ENCODE data around the gene RTL9. TPM values are rescaled to one million over a fixed set of nuclear protein-coding genes. Genes with fewer than 3 reads are reported as not detected.
"Not testable (repeated sequence)": the region's sequence is repeated elsewhere in the genome, so short reads cannot be mapped to it uniquely, and the experiment has no call there.

RTL9 gene
- total RNA-seq, 1 donor from 2014 or later = not detected

DNA sequence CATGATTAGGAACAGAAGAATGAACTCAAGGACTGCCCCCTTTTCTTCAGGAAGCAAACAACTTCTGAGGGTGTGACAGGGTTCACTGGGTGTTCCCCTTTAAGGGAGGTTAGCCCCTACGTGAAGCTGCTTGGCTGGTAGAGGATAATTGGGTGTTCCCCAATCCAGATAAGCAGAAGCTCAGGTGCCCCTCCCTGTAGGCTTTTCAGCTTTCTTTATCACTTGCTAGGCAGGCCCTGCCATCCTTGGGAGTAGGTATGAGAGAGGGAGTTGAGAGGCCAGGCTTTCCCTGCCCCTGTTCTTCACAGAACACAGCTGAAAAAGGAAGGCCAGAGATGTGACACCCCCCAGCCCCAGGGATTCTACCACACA, 44.2 kb downstream of the RTL9 start:
- Mint-ChIP-seq H3K36me3 (ENCODE audit: low read depth, unreplicated experiment) (no peaks in the 10 kb centered on the region), H3K27me3 (ENCODE audit: unreplicated experiment) (no peaks in the 10 kb centered on the region), H3K27ac (ENCODE audit: unreplicated experiment) (no peak overlapping the region), H3K9me3 (ENCODE audit: unreplicated experiment) (no peaks in the 10 kb centered on the region), H3K4me3 (ENCODE audit: unreplicated experiment) (no peak overlapping the region), H3K4me1 (ENCODE audit: unreplicated experiment) (no peaks in the 10 kb centered on the region)
- DNase-seq (ENCODE audit: low spot score) = no peak
- TF ChIP-seq, protein P1, sequence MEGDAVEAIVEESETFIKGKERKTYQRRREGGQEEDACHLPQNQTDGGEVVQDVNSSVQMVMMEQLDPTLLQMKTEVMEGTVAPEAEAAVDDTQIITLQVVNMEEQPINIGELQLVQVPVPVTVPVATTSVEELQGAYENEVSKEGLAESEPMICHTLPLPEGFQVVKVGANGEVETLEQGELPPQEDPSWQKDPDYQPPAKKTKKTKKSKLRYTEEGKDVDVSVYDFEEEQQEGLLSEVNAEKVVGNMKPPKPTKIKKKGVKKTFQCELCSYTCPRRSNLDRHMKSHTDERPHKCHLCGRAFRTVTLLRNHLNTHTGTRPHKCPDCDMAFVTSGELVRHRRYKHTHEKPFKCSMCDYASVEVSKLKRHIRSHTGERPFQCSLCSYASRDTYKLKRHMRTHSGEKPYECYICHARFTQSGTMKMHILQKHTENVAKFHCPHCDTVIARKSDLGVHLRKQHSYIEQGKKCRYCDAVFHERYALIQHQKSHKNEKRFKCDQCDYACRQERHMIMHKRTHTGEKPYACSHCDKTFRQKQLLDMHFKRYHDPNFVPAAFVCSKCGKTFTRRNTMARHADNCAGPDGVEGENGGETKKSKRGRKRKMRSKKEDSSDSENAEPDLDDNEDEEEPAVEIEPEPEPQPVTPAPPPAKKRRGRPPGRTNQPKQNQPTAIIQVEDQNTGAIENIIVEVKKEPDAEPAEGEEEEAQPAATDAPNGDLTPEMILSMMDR (IDR thresholded peaks at IDR 0.05; ENCODE audit: unreplicated experiment) = no peak

DNA sequence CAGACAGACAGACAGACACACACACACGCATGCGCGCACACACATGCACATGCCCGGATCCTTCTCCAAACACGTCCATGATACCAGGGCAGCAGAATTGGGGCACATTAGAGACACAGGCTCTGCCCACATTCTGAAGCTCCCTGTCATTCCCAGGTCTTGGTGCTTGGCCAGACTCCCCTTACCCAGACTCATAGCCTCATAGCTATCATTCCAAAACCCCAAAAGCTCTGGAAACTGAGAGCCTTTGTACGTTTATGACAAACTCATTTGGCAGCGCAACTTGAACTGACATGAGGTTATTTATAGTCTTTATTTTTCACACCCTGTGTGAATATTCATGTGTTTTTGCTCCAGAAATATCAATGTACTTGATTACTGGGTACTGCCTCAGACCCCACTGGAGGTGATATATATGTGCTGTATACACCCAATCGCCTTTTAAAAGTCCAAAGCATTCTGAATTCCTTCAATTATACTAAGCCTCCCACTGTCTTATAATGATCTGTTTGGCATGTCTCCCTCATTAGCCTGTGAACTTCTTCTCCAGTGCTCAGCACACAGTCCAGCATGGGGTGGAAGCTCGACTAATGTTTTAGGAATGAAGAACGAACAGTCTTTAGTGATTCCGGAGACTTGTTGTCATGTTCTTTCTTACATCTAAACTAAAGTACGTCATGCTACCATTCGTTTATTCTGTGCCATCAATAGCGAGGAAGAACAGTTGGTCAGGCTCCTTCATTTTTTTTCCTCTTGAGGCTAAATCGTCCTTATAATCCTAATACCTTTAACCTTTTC, 45.0 kb downstream of the RTL9 start:
- no peaks in the 10 kb centered on the region for H3K4me1 Mint-ChIP-seq (ENCODE audit: unreplicated experiment)
- H3K9me3 Mint-ChIP-seq (ENCODE audit: unreplicated experiment) = no peaks in the 10 kb centered on the region
- no peaks in the 10 kb centered on the region for H3K27me3 Mint-ChIP-seq (ENCODE audit: unreplicated experiment)
- no peaks in the 10 kb centered on the region for H3K36me3 Mint-ChIP-seq (ENCODE audit: low read depth, unreplicated experiment)
- no peak for DNase-seq (ENCODE audit: low spot score)
- TF ChIP-seq, protein P1 (IDR thresholded peaks at IDR 0.05; ENCODE audit: unreplicated experiment) = no peak
- H3K4me3 Mint-ChIP-seq (ENCODE audit: unreplicated experiment) = no peak overlapping the region
- H3K27ac Mint-ChIP-seq (ENCODE audit: unreplicated experiment) = no peak overlapping the region

DNA sequence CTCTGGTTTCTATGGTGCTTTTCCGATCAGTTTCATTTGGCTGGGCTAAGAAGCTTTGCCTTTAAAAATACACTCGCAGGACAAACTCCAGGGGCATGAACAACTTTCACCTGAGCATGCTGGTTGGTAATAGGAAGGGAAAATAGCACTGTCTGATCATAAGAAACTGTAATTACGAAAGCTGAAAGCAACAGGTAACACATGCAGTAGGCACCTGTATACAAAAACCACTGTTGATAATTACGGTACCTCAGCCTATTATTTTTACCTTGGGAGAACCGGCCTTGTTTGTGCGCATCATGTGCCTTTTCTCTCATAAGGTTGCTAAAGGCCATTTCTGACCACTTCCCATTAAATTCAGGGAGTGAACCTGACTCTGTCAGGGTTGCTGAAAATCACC, 45.7 kb downstream of the RTL9 start:
- Mint-ChIP-seq H3K27ac (ENCODE audit: unreplicated experiment) (no peak overlapping the region), H3K9me3 (ENCODE audit: unreplicated experiment) (no peaks in the 10 kb centered on the region), H3K36me3 (ENCODE audit: low read depth, unreplicated experiment) (no peaks in the 10 kb centered on the region), H3K27me3 (ENCODE audit: unreplicated experiment) (no peaks in the 10 kb centered on the region), H3K4me3 (ENCODE audit: unreplicated experiment) (no peak overlapping the region), H3K4me1 (ENCODE audit: unreplicated experiment) (no peaks in the 10 kb centered on the region)
- DNase-seq (ENCODE audit: low spot score) = no peak
- TF ChIP-seq, protein P1 (IDR thresholded peaks at IDR 0.05; ENCODE audit: unreplicated experiment) = no peak

DNA sequence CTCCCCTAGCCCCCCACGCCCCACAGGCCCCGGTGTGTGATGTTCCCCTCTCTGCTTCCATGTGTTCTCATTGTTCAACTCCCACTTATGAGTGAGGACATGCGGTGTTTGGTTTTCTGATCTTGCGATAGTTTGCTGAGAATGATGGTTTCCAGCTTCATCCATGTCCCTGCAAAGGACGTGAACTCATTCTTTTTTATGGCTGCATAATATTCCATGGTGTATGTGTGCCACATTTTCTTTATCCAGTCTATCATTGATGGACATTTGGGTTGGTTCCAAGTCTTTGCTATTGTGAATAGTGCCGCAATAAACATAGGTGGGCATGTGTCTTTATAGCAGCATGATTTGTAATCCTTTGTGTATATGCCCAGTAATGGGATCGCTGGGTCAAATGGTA, 47.6 kb downstream of the RTL9 start:
- H3K27ac Mint-ChIP-seq (ENCODE audit: unreplicated experiment); H3K4me1 Mint-ChIP-seq (ENCODE audit: unreplicated experiment); H3K27me3 Mint-ChIP-seq (ENCODE audit: unreplicated experiment); H3K4me3 Mint-ChIP-seq (ENCODE audit: unreplicated experiment); H3K9me3 Mint-ChIP-seq (ENCODE audit: unreplicated experiment); H3K36me3 Mint-ChIP-seq (ENCODE audit: low read depth, unreplicated experiment); DNase-seq (ENCODE audit: low spot score): not testable (repeated sequence)

DNA sequence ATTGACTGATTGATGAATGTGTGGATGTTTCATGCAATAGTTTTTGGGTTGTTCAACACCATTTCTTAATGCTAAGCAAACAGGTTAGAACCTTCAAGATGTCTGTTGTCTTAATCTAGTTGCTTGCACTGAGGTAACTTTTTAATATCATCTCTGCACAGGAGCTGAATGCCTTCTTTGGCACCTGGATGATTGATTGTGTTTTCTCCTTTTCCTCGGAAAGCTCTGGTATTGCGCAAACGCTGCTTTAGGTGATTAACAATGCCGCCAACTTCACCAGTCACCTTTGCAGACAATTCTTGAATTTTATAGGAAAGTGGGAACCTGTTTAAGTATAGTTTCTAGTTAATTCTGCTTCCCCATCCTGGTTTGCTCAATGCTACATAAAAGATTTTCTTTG, 48.2 kb downstream of the RTL9 start:
- Mint-ChIP-seq H3K4me1 (ENCODE audit: unreplicated experiment) (no peaks in the 10 kb centered on the region), H3K9me3 (ENCODE audit: unreplicated experiment) (no peaks in the 10 kb centered on the region), H3K4me3 (ENCODE audit: unreplicated experiment) (no peak overlapping the region), H3K36me3 (ENCODE audit: low read depth, unreplicated experiment) (no peaks in the 10 kb centered on the region), H3K27ac (ENCODE audit: unreplicated experiment) (no peak overlapping the region), H3K27me3 (ENCODE audit: unreplicated experiment) (no peaks in the 10 kb centered on the region)
- TF ChIP-seq, protein P1 (IDR thresholded peaks at IDR 0.05; ENCODE audit: unreplicated experiment) = no peak
- DNase-seq (ENCODE audit: low spot score) = no peak

Measured in endothelial cell (in vitro differentiated cells).